ENCODE measurements around the gene HEG1.
A peak's percentile ranks its signal among the peaks of the same experiment; 100 is the strongest.

The HEG1 gene

DNA sequence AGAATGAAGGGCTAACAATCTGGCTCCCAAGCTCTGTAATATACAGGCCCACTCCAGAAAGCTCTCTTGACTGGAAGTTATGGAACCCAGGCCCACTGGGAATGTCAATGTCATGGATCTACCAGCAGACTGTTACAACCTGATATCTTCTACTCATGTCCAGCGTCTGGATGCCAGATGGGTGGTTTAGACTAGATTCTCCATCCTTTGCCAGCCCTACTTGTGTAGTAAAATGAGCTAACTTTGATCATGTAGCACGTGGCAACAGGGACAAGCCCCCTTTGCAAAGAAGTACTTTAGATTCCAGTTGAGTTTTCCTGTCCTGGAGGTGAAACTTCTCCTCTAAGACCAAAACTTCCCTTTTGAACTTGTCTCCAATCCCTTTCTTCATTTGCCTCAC, 55.1 kb downstream of the HEG1 start:
- Histone ChIP-seq H2BK12ac (ENCODE audit: low read length) (no peak overlapping the region), H2BK15ac (ENCODE audit: low read length) (no peak overlapping the region), H2BK5ac (ENCODE audit: low read length) (no peak overlapping the region), H4K91ac (ENCODE audit: low read depth, low read length, poor library complexity) (no peak overlapping the region), H2BK120ac (ENCODE audit: low read depth, low read length) (no peak overlapping the region), H4K8ac (ENCODE audit: low read depth, low read length) (no peak overlapping the region), H3K14ac (ENCODE audit: low read length) (no peak overlapping the region), H3K36me3 (replicated peaks in 1 of 2; ENCODE audit: control insufficient read depth in 2 of 2, insufficient read depth in 2 of 2, low read length in 2 of 2) (peaks cover 5 to 75% of the 10 kb centered on the region in 2 donors), H3K4me1 (ENCODE audit: control insufficient read depth in 2 of 2, insufficient read depth in 1 of 2, low read depth in 1 of 2, low read length in 2 of 2) (peaks cover 26 to 51% of the 10 kb centered on the region in 2 donors), H3K18ac (ENCODE audit: low read length) (no peak overlapping the region), H3K4me3 (ENCODE audit: low read length in 2 of 2) (no peak overlapping the region), H3K27me3 (ENCODE audit: control insufficient read depth in 3 of 3, insufficient read depth in 3 of 3, low read depth in 1 of 3, low read length in 3 of 3) (no peaks in the 10 kb centered on the region), H3K27ac (replicated peaks; ENCODE audit: low read length) (no peak overlapping the region), H2AFZ (ENCODE audit: low read length) (no peak overlapping the region), H3K4ac (ENCODE audit: low read length) (no peak overlapping the region), H3K23ac (ENCODE audit: low read depth, low read length, poor library complexity) (no peak overlapping the region), H3K79me1 (ENCODE audit: low read depth, low read length) (no peaks in the 10 kb centered on the region), H2AK5ac (ENCODE audit: low read depth, low read length) (no peak overlapping the region), H3K9me3 (replicated peaks in 1 of 2; ENCODE audit: control insufficient read depth in 2 of 2, insufficient read depth in 1 of 2, low read depth in 1 of 2, low read length in 2 of 2) (no peaks in the 10 kb centered on the region), H3K9ac (ENCODE audit: low read depth, low read length, poor library complexity) (no peak overlapping the region), H3K4me2 (ENCODE audit: insufficient read depth, low read length, poor library complexity, severe bottlenecking) (no peak overlapping the region)
- WGBS, 2 donors (ENCODE audit: extremely low coverage in 2 of 2, insufficient read length in 2 of 2, insufficient replicate concordance in 1 of 2): no CpG with 5 or more reads among the region's 2 CpGs
- no peak for DNase-seq (ENCODE audit: low spot score)

DNA sequence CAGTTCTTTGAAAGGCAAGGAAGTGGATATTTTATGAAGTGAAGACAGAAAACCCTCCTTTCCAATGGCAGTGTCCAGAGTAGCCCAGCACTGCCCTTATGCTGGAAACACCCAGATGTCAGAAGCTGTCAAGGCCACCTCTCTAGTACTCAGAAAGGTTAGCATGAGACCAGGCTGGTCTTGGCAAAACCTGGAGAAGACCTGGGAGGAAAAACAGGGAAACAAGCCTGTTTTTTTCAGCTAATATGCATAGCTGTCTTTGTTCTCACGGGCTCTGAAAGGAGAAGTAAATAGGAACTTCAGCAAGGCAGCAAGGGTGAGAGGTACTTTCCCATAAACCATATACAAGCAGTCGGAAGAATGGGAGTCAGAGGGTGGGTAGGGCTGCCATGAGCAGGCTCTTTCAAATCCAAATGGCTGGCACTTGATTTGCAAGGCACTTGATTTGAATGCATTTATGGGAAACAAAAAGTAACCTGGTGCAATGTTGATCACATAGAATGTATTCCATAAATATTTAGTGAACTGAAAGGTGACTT, 55.8 kb downstream of the HEG1 start:
- Histone ChIP-seq H3K4me1 (ENCODE audit: control insufficient read depth in 2 of 2, insufficient read depth in 1 of 2, low read depth in 1 of 2, low read length in 2 of 2) (peaks cover 23 to 49% of the 10 kb centered on the region in 2 donors), H3K4me2 (ENCODE audit: insufficient read depth, low read length, poor library complexity, severe bottlenecking) (no peak overlapping the region), H2BK5ac (ENCODE audit: low read length) (no peak overlapping the region), H2BK120ac (ENCODE audit: low read depth, low read length) (no peak overlapping the region), H3K27me3 (ENCODE audit: control insufficient read depth in 3 of 3, insufficient read depth in 3 of 3, low read depth in 1 of 3, low read length in 3 of 3) (no peaks in the 10 kb centered on the region), H3K9ac (ENCODE audit: low read depth, low read length, poor library complexity) (no peak overlapping the region), H3K4me3 (ENCODE audit: low read length in 2 of 2) (no peak overlapping the region), H3K18ac (ENCODE audit: low read length) (no peak overlapping the region), H3K23ac (ENCODE audit: low read depth, low read length, poor library complexity) (no peak overlapping the region), H3K36me3 (replicated peaks in 1 of 2; ENCODE audit: control insufficient read depth in 2 of 2, insufficient read depth in 2 of 2, low read length in 2 of 2) (peaks cover 3 to 75% of the 10 kb centered on the region in 2 donors), H3K79me1 (ENCODE audit: low read depth, low read length) (no peaks in the 10 kb centered on the region), H3K4ac (ENCODE audit: low read length) (no peak overlapping the region), H2BK12ac (ENCODE audit: low read length) (no peak overlapping the region), H4K91ac (ENCODE audit: low read depth, low read length, poor library complexity) (no peak overlapping the region), H2AK5ac (ENCODE audit: low read depth, low read length) (no peak overlapping the region), H2AFZ (ENCODE audit: low read length) (no peak overlapping the region), H4K8ac (ENCODE audit: low read depth, low read length) (no peak overlapping the region), H3K27ac (replicated peaks; ENCODE audit: low read length) (no peak overlapping the region), H3K9me3 (replicated peaks in 1 of 2; ENCODE audit: control insufficient read depth in 2 of 2, insufficient read depth in 1 of 2, low read depth in 1 of 2, low read length in 2 of 2) (no peaks in the 10 kb centered on the region), H3K14ac (ENCODE audit: low read length) (no peak overlapping the region), H2BK15ac (ENCODE audit: low read length) (no peak overlapping the region)
- no peak for DNase-seq (ENCODE audit: low spot score)
- WGBS, 2 donors (ENCODE audit: extremely low coverage in 2 of 2, insufficient read length in 2 of 2, insufficient replicate concordance in 1 of 2): no CpG with 5 or more reads among the region's 2 CpGs

DNA sequence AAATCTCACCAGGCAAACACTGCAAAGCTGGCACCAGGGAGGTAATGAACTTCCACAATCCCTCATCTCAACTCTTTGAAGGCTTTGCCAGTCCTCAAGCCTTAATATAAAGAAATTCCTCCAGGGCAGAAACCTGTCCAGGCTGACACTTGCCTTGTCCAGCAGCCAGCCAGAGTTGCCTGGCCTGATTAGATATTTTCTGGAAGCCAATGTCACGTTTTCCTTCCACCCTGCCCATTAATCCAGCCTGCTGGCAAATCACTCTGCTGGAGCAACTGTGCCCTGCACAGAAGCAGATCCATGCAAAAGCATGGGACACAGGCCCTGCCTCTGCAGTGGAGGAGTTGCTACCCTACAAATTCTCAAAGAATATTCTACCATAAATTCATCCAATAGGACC, 56.5 kb downstream of the HEG1 start:
- Histone ChIP-seq H3K27me3 (ENCODE audit: control insufficient read depth in 3 of 3, insufficient read depth in 3 of 3, low read depth in 1 of 3, low read length in 3 of 3) (no peaks in the 10 kb centered on the region), H3K14ac (ENCODE audit: low read length) (no peak overlapping the region), H2BK12ac (ENCODE audit: low read length) (no peak overlapping the region), H3K79me1 (ENCODE audit: low read depth, low read length) (no peaks in the 10 kb centered on the region), H3K27ac (replicated peaks; ENCODE audit: low read length) (no peak overlapping the region), H3K36me3 (replicated peaks in 1 of 2; ENCODE audit: control insufficient read depth in 2 of 2, insufficient read depth in 2 of 2, low read length in 2 of 2) (peaks cover 3 to 74% of the 10 kb centered on the region in 2 donors), H2BK120ac (ENCODE audit: low read depth, low read length) (no peak overlapping the region), H4K91ac (ENCODE audit: low read depth, low read length, poor library complexity) (no peak overlapping the region), H3K23ac (ENCODE audit: low read depth, low read length, poor library complexity) (no peak overlapping the region), H3K9ac (ENCODE audit: low read depth, low read length, poor library complexity) (no peak overlapping the region), H4K8ac (ENCODE audit: low read depth, low read length) (no peak overlapping the region), H3K18ac (ENCODE audit: low read length) (no peak overlapping the region), H2AFZ (ENCODE audit: low read length) (no peak overlapping the region), H3K4me3 (ENCODE audit: low read length in 2 of 2) (no peak overlapping the region), H2AK5ac (ENCODE audit: low read depth, low read length) (no peak overlapping the region), H2BK15ac (ENCODE audit: low read length) (no peak overlapping the region), H3K4ac (ENCODE audit: low read length) (no peak overlapping the region), H3K9me3 (replicated peaks in 1 of 2; ENCODE audit: control insufficient read depth in 2 of 2, insufficient read depth in 1 of 2, low read depth in 1 of 2, low read length in 2 of 2) (no peaks in the 10 kb centered on the region), H2BK5ac (ENCODE audit: low read length) (no peak overlapping the region), H3K4me1 (ENCODE audit: control insufficient read depth in 2 of 2, insufficient read depth in 1 of 2, low read depth in 1 of 2, low read length in 2 of 2) (peaks cover 23 to 43% of the 10 kb centered on the region in 2 donors), H3K4me2 (ENCODE audit: insufficient read depth, low read length, poor library complexity, severe bottlenecking) (no peak overlapping the region)
- no CpG with 5 or more reads among the region's 1 CpG for WGBS, 2 donors (ENCODE audit: extremely low coverage in 2 of 2, insufficient read length in 2 of 2, insufficient replicate concordance in 1 of 2)
- no peak for DNase-seq (ENCODE audit: low spot score)

DNA sequence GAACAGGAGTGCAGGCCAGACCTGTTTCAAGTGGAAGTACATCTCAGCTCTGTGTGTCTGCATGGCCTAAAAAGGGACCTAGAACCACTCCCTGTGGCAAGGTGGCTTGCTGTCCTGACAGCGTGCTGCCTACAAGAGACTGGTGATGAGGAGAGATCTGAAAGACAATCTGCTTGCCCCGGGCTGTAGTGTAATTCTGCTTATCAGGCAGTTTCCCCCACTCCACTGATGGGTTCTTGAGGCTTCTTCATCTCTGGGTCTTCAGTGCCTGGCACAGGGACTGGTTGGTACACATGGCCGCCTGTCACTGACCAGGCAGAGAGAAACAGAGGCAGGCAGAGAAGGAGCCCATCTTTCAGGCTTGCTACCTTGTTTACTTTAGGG, 57.6 kb downstream of the HEG1 start:
- Histone ChIP-seq H2BK5ac (ENCODE audit: low read length) (no peak overlapping the region), H3K79me1 (ENCODE audit: low read depth, low read length) (no peaks in the 10 kb centered on the region), H3K18ac (ENCODE audit: low read length) (peak overlapping the region; percentile 25), H3K4me1 (ENCODE audit: control insufficient read depth in 2 of 2, insufficient read depth in 1 of 2, low read depth in 1 of 2, low read length in 2 of 2) (peaks cover 20 to 33% of the 10 kb centered on the region in 2 donors), H2AFZ (ENCODE audit: low read length) (no peak overlapping the region), H3K4ac (ENCODE audit: low read length) (no peak overlapping the region), H3K9me3 (replicated peaks in 1 of 2; ENCODE audit: control insufficient read depth in 2 of 2, insufficient read depth in 1 of 2, low read depth in 1 of 2, low read length in 2 of 2) (no peaks in the 10 kb centered on the region), H3K27ac (replicated peaks; ENCODE audit: low read length) (no peak overlapping the region), H3K14ac (ENCODE audit: low read length) (no peak overlapping the region), H4K8ac (ENCODE audit: low read depth, low read length) (no peak overlapping the region), H2BK15ac (ENCODE audit: low read length) (no peak overlapping the region), H3K9ac (ENCODE audit: low read depth, low read length, poor library complexity) (no peak overlapping the region), H3K23ac (ENCODE audit: low read depth, low read length, poor library complexity) (no peak overlapping the region), H3K4me3 (ENCODE audit: low read length in 2 of 2) (no peak overlapping the region), H3K27me3 (ENCODE audit: control insufficient read depth in 3 of 3, insufficient read depth in 3 of 3, low read depth in 1 of 3, low read length in 3 of 3) (no peaks in the 10 kb centered on the region), H3K4me2 (ENCODE audit: insufficient read depth, low read length, poor library complexity, severe bottlenecking) (no peak overlapping the region), H2AK5ac (ENCODE audit: low read depth, low read length) (no peak overlapping the region), H2BK12ac (ENCODE audit: low read length) (no peak overlapping the region), H2BK120ac (ENCODE audit: low read depth, low read length) (no peak overlapping the region), H4K91ac (ENCODE audit: low read depth, low read length, poor library complexity) (no peak overlapping the region), H3K36me3 (replicated peaks in 1 of 2; ENCODE audit: control insufficient read depth in 2 of 2, insufficient read depth in 2 of 2, low read length in 2 of 2) (peaks cover 1 to 77% of the 10 kb centered on the region in 2 donors)
- no peak for DNase-seq (ENCODE audit: low spot score)
- no CpG with 5 or more reads among the region's 3 CpGs for WGBS, 2 donors (ENCODE audit: extremely low coverage in 2 of 2, insufficient read length in 2 of 2, insufficient replicate concordance in 1 of 2)
